ENCODE measurements around the gene CACNA1C.
"Not testable (repeated sequence)": the region's sequence is repeated elsewhere in the genome, so short reads cannot be mapped to it uniquely, and the experiment has no call there.

Gene CACNA1C

GRCh38 chr12:2244013-2244861, 191.4 kb downstream of the CACNA1C start:
- H3K27ac ChIP-seq (ENCODE audit: low read length): peak overlapping the region; percentile 91
- H3K4me1 ChIP-seq (ENCODE audit: control insufficient read depth, insufficient read depth, low read length): peaks cover 65% of the 10 kb centered on the region
- H3K9me3 ChIP-seq (ENCODE audit: control insufficient read depth in 2 of 2, low read length in 2 of 2): no peaks in the 10 kb centered on the region
- H3K36me3 ChIP-seq (ENCODE audit: control insufficient read depth in 2 of 2, insufficient read depth in 2 of 2, low read length in 2 of 2): no peaks in the 10 kb centered on the region
- H3K9ac ChIP-seq (ENCODE audit: low read length in 2 of 2): peak overlapping the region; percentile 62 to 68
- no peaks in the 10 kb centered on the region for H3K27me3 ChIP-seq (ENCODE audit: control insufficient read depth in 1 of 2, insufficient read depth in 2 of 2, low read length in 2 of 2)
- peak overlapping the region in 1 of 2 donors; percentile 22 for H3K4me3 ChIP-seq (ENCODE audit: low read length in 2 of 2)

- Histone ChIP-seq H3K9ac (ENCODE audit: low read length in 2 of 2) (no peak overlapping the region), H3K4me1 (ENCODE audit: control insufficient read depth, insufficient read depth, low read length) (peaks cover 68% of the 10 kb centered on the region), H3K36me3 (ENCODE audit: control insufficient read depth in 2 of 2, insufficient read depth in 2 of 2, low read length in 2 of 2) (peaks cover 0 to 3% of the 10 kb centered on the region in 2 donors), H3K27ac (ENCODE audit: low read length) (peak overlapping the region; percentile 91), H3K9me3 (ENCODE audit: control insufficient read depth in 2 of 2, low read length in 2 of 2) (no peaks in the 10 kb centered on the region), H3K27me3 (ENCODE audit: control insufficient read depth in 1 of 2, insufficient read depth in 2 of 2, low read length in 2 of 2) (no peaks in the 10 kb centered on the region), H3K4me3 (ENCODE audit: low read length in 2 of 2) (no peak overlapping the region)
These were observed 193.6 kb downstream of the CACNA1C start for GRCh38 chr12:2246358-2246757.

- Histone ChIP-seq H3K27ac (ENCODE audit: low read length) (peak overlapping the region; percentile 31), H3K9ac (ENCODE audit: low read length in 2 of 2) (no peak overlapping the region), H3K4me3 (ENCODE audit: low read length in 2 of 2) (no peak overlapping the region), H3K4me1 (ENCODE audit: control insufficient read depth, insufficient read depth, low read length) (peaks cover 64% of the 10 kb centered on the region), H3K9me3 (ENCODE audit: control insufficient read depth in 2 of 2, low read length in 2 of 2) (no peaks in the 10 kb centered on the region), H3K27me3 (ENCODE audit: control insufficient read depth in 1 of 2, insufficient read depth in 2 of 2, low read length in 2 of 2) (no peaks in the 10 kb centered on the region), H3K36me3 (ENCODE audit: control insufficient read depth in 2 of 2, insufficient read depth in 2 of 2, low read length in 2 of 2) (peaks cover 0 to 3% of the 10 kb centered on the region in 2 donors)
These were observed 194.3 kb downstream of the CACNA1C start for GRCh38 chr12:2247120-2247519.

- no peaks in the 10 kb centered on the region for H3K9me3 ChIP-seq (ENCODE audit: control insufficient read depth in 2 of 2, low read length in 2 of 2)
- H3K4me3 ChIP-seq (ENCODE audit: low read length in 2 of 2): no peak overlapping the region
- peaks cover 64% of the 10 kb centered on the region for H3K4me1 ChIP-seq (ENCODE audit: control insufficient read depth, insufficient read depth, low read length)
- H3K9ac ChIP-seq (ENCODE audit: low read length in 2 of 2): no peak overlapping the region
- H3K27me3 ChIP-seq (ENCODE audit: control insufficient read depth in 1 of 2, insufficient read depth in 2 of 2, low read length in 2 of 2): no peaks in the 10 kb centered on the region
- H3K36me3 ChIP-seq (ENCODE audit: control insufficient read depth in 2 of 2, insufficient read depth in 2 of 2, low read length in 2 of 2): peaks cover 0 to 3% of the 10 kb centered on the region in 2 donors
- H3K27ac ChIP-seq (ENCODE audit: low read length): peak overlapping the region; percentile 31
These were observed 194.8 kb downstream of the CACNA1C start for GRCh38 chr12:2247596-2247995.

GRCh38 chr12:2248087-2248900, 195.5 kb downstream of the CACNA1C start:
- peak overlapping the region; percentile 20 to 44 for H3K4me3 ChIP-seq (ENCODE audit: low read length in 2 of 2)
- H3K27me3 ChIP-seq (ENCODE audit: control insufficient read depth in 1 of 2, insufficient read depth in 2 of 2, low read length in 2 of 2): no peaks in the 10 kb centered on the region
- H3K9ac ChIP-seq (ENCODE audit: low read length in 2 of 2): peak overlapping the region; percentile 36 to 75
- peaks cover 62% of the 10 kb centered on the region for H3K4me1 ChIP-seq (ENCODE audit: control insufficient read depth, insufficient read depth, low read length)
- peaks cover 0 to 3% of the 10 kb centered on the region in 2 donors for H3K36me3 ChIP-seq (ENCODE audit: control insufficient read depth in 2 of 2, insufficient read depth in 2 of 2, low read length in 2 of 2)
- peak overlapping the region; percentile 78 for H3K27ac ChIP-seq (ENCODE audit: low read length)
- no peaks in the 10 kb centered on the region for H3K9me3 ChIP-seq (ENCODE audit: control insufficient read depth in 2 of 2, low read length in 2 of 2)

- H3K27ac ChIP-seq (ENCODE audit: low read length): peak overlapping the region; percentile 78
These were observed 196.2 kb downstream of the CACNA1C start for GRCh38 chr12:2248901-2249381.

GRCh38 chr12:2250797-2251196, 198.0 kb downstream of the CACNA1C start:
- Histone ChIP-seq H3K9ac (ENCODE audit: low read length in 2 of 2) (no peak overlapping the region), H3K9me3 (ENCODE audit: control insufficient read depth in 2 of 2, low read length in 2 of 2) (no peaks in the 10 kb centered on the region), H3K36me3 (ENCODE audit: control insufficient read depth in 2 of 2, insufficient read depth in 2 of 2, low read length in 2 of 2) (peaks cover 0 to 5% of the 10 kb centered on the region in 2 donors), H3K4me1 (ENCODE audit: control insufficient read depth, insufficient read depth, low read length) (peaks cover 51% of the 10 kb centered on the region), H3K27me3 (ENCODE audit: control insufficient read depth in 1 of 2, insufficient read depth in 2 of 2, low read length in 2 of 2) (no peaks in the 10 kb centered on the region), H3K27ac (ENCODE audit: low read length) (peak overlapping the region; percentile 58), H3K4me3 (ENCODE audit: low read length in 2 of 2) (no peak overlapping the region)

More at GRCh38 chr12:2248901-2249381, 196.2 kb downstream of the CACNA1C start:
- peaks cover 0 to 3% of the 10 kb centered on the region in 2 donors for H3K36me3 ChIP-seq (ENCODE audit: control insufficient read depth in 2 of 2, insufficient read depth in 2 of 2, low read length in 2 of 2)
- H3K9ac ChIP-seq (ENCODE audit: low read length in 2 of 2): peak overlapping the region; percentile 36 to 75
- no peaks in the 10 kb centered on the region for H3K27me3 ChIP-seq (ENCODE audit: control insufficient read depth in 1 of 2, insufficient read depth in 2 of 2, low read length in 2 of 2)
- peak overlapping the region; percentile 20 to 44 for H3K4me3 ChIP-seq (ENCODE audit: low read length in 2 of 2)
- H3K4me1 ChIP-seq (ENCODE audit: control insufficient read depth, insufficient read depth, low read length): peaks cover 61% of the 10 kb centered on the region
- H3K9me3 ChIP-seq (ENCODE audit: control insufficient read depth in 2 of 2, low read length in 2 of 2): no peaks in the 10 kb centered on the region

- Histone ChIP-seq H3K27me3 (ENCODE audit: control insufficient read depth in 1 of 2, insufficient read depth in 2 of 2, low read length in 2 of 2) (no peaks in the 10 kb centered on the region), H3K4me1 (ENCODE audit: control insufficient read depth, insufficient read depth, low read length) (peaks cover 48% of the 10 kb centered on the region), H3K36me3 (ENCODE audit: control insufficient read depth in 2 of 2, insufficient read depth in 2 of 2, low read length in 2 of 2) (peaks cover 0 to 6% of the 10 kb centered on the region in 2 donors), H3K4me3 (ENCODE audit: low read length in 2 of 2) (no peak overlapping the region), H3K9me3 (ENCODE audit: control insufficient read depth in 2 of 2, low read length in 2 of 2) (no peaks in the 10 kb centered on the region), H3K27ac (ENCODE audit: low read length) (peak overlapping the region; percentile 18), H3K9ac (ENCODE audit: low read length in 2 of 2) (no peak overlapping the region)
These were observed 198.9 kb downstream of the CACNA1C start for GRCh38 chr12:2251526-2252209.

- no peak overlapping the region for H3K9ac ChIP-seq (ENCODE audit: low read length in 2 of 2)
- H3K36me3 ChIP-seq (ENCODE audit: control insufficient read depth in 2 of 2, insufficient read depth in 2 of 2, low read length in 2 of 2): peaks cover 0 to 6% of the 10 kb centered on the region in 2 donors
- H3K4me3 ChIP-seq (ENCODE audit: low read length in 2 of 2): no peak overlapping the region
- peaks cover 30% of the 10 kb centered on the region for H3K4me1 ChIP-seq (ENCODE audit: control insufficient read depth, insufficient read depth, low read length)
- no peak overlapping the region for H3K27ac ChIP-seq (ENCODE audit: low read length)
- H3K27me3 ChIP-seq (ENCODE audit: control insufficient read depth in 1 of 2, insufficient read depth in 2 of 2, low read length in 2 of 2): no peaks in the 10 kb centered on the region
- H3K9me3 ChIP-seq (ENCODE audit: control insufficient read depth in 2 of 2, low read length in 2 of 2): no peaks in the 10 kb centered on the region
These were observed 202.5 kb downstream of the CACNA1C start for GRCh38 chr12:2255311-2255710.

GRCh38 chr12:2255731-2256130, 202.9 kb downstream of the CACNA1C start:
- H3K4me1 ChIP-seq (ENCODE audit: control insufficient read depth, insufficient read depth, low read length): peaks cover 26% of the 10 kb centered on the region
- H3K27me3 ChIP-seq (ENCODE audit: control insufficient read depth in 1 of 2, insufficient read depth in 2 of 2, low read length in 2 of 2): not testable (repeated sequence)

More at GRCh38 chr12:2255731-2256130, 202.9 kb downstream of the CACNA1C start:
- not testable (repeated sequence) for H3K4me3 ChIP-seq (ENCODE audit: low read length in 2 of 2); H3K27ac ChIP-seq (ENCODE audit: low read length); H3K9ac ChIP-seq (ENCODE audit: low read length in 2 of 2); H3K36me3 ChIP-seq (ENCODE audit: control insufficient read depth in 2 of 2, insufficient read depth in 2 of 2, low read length in 2 of 2); H3K9me3 ChIP-seq (ENCODE audit: control insufficient read depth in 2 of 2, low read length in 2 of 2)
